ENCODE results near the gene ACSL3.

The ACSL3 gene

DNA sequence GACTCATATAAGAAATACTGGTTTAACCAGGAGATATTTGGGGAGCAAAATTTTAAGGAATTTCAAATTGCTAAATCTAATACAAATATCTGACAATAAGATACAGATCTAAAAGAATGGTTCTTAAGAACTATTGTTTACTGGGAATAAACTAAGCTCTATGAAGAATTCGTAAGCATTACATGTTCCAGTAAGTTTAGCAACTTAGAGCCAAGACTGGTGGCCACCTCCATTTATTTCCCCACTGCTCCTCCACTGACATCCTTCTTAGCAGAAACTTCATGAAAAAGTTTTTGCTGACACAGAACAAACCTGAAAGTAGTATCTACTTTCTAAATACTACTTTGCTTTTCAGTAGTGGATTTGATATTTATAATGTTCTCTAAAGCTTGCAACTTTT lies 83.0 kb downstream of the ACSL3 start:
- Histone ChIP-seq H3K9ac (ENCODE audit: low read depth, low read length, poor library complexity, severe bottlenecking) (no peak overlapping the region), H3K79me2 (ENCODE audit: insufficient read depth, low read length) (no peaks in the 10 kb centered on the region), H2AFZ (ENCODE audit: low read length) (no peak overlapping the region), H3K27me3 (ENCODE audit: insufficient read depth, low read length, poor library complexity, severe bottlenecking) (no peaks in the 10 kb centered on the region), H3K9me2 (replicated peaks; ENCODE audit: low read depth, low read length) (no peaks in the 10 kb centered on the region), H4K20me1 (ENCODE audit: insufficient read depth, low read length, poor library complexity, severe bottlenecking) (peaks cover 5% of the 10 kb centered on the region), H3F3A (ENCODE audit: low read depth) (no peaks in the 10 kb centered on the region), H3K9me3 (ENCODE audit: insufficient read depth, low read depth, low read length) (no peaks in the 10 kb centered on the region), H3K4me3 (ENCODE audit: low read length, poor library complexity, severe bottlenecking) (no peak overlapping the region), H3K4me1 (ENCODE audit: insufficient read depth, low read length, poor library complexity, severe bottlenecking) (no peaks in the 10 kb centered on the region), H3K4me2 (ENCODE audit: low read depth, low read length, poor library complexity, severe bottlenecking) (no peak overlapping the region), H3K36me3 (ENCODE audit: insufficient read depth, low read length) (peaks cover 19% of the 10 kb centered on the region; the same call in 1 of the 2 replicates)
- TF ChIP-seq, protein P1, sequence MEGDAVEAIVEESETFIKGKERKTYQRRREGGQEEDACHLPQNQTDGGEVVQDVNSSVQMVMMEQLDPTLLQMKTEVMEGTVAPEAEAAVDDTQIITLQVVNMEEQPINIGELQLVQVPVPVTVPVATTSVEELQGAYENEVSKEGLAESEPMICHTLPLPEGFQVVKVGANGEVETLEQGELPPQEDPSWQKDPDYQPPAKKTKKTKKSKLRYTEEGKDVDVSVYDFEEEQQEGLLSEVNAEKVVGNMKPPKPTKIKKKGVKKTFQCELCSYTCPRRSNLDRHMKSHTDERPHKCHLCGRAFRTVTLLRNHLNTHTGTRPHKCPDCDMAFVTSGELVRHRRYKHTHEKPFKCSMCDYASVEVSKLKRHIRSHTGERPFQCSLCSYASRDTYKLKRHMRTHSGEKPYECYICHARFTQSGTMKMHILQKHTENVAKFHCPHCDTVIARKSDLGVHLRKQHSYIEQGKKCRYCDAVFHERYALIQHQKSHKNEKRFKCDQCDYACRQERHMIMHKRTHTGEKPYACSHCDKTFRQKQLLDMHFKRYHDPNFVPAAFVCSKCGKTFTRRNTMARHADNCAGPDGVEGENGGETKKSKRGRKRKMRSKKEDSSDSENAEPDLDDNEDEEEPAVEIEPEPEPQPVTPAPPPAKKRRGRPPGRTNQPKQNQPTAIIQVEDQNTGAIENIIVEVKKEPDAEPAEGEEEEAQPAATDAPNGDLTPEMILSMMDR (conservative IDR thresholded peaks at IDR 0.05; ENCODE audit: low read length) = no peak
- TF ChIP-seq EZH2phosphoT487 (IDR thresholded peaks at IDR 0.05; ENCODE audit: borderline replicate concordance) = no peak

DNA sequence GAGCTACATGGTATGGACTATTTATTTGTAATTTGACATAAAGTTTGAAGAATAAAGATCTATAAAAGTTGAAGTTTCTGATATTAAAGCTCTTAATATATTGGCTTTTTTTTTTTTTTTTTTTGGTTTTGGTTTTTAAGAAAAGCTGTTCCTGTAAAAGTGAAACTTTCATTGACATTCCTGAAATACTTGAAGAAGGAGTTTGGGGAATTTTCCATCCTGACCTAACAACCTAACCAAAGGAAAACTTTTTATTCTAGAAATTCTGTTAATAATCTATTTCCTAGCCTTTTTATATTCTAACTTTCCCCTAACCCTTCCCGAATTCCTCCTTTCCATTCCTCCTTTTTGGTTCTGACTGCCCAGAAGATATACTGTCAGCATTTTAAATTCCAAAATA lies 83.7 kb downstream of the ACSL3 start:
- no peak overlapping the region for H3K4me3 ChIP-seq (ENCODE audit: low read length, poor library complexity, severe bottlenecking)
- TF ChIP-seq EZH2phosphoT487 (IDR thresholded peaks at IDR 0.05; ENCODE audit: borderline replicate concordance) = no peak
- TF ChIP-seq, protein P1 (conservative IDR thresholded peaks at IDR 0.05; ENCODE audit: low read length) = no peak
- H4K20me1 ChIP-seq (ENCODE audit: insufficient read depth, low read length, poor library complexity, severe bottlenecking) = peaks cover 2% of the 10 kb centered on the region
- no peaks in the 10 kb centered on the region for H3K79me2 ChIP-seq (ENCODE audit: insufficient read depth, low read length)
- no peaks in the 10 kb centered on the region for H3K4me1 ChIP-seq (ENCODE audit: insufficient read depth, low read length, poor library complexity, severe bottlenecking)
- H2AFZ ChIP-seq (ENCODE audit: low read length) = no peak overlapping the region
- H3K9me3 ChIP-seq (ENCODE audit: insufficient read depth, low read depth, low read length) = no peaks in the 10 kb centered on the region
- no peaks in the 10 kb centered on the region for H3K9me2 ChIP-seq (replicated peaks; ENCODE audit: low read depth, low read length)
- peaks cover 16% of the 10 kb centered on the region; the same call in 1 of the 2 replicates for H3K36me3 ChIP-seq (ENCODE audit: insufficient read depth, low read length)
- H3F3A ChIP-seq (ENCODE audit: low read depth) = no peaks in the 10 kb centered on the region
- H3K27me3 ChIP-seq (ENCODE audit: insufficient read depth, low read length, poor library complexity, severe bottlenecking) = no peaks in the 10 kb centered on the region
- H3K9ac ChIP-seq (ENCODE audit: low read depth, low read length, poor library complexity, severe bottlenecking) = no peak overlapping the region
- no peak overlapping the region for H3K4me2 ChIP-seq (ENCODE audit: low read depth, low read length, poor library complexity, severe bottlenecking)

DNA sequence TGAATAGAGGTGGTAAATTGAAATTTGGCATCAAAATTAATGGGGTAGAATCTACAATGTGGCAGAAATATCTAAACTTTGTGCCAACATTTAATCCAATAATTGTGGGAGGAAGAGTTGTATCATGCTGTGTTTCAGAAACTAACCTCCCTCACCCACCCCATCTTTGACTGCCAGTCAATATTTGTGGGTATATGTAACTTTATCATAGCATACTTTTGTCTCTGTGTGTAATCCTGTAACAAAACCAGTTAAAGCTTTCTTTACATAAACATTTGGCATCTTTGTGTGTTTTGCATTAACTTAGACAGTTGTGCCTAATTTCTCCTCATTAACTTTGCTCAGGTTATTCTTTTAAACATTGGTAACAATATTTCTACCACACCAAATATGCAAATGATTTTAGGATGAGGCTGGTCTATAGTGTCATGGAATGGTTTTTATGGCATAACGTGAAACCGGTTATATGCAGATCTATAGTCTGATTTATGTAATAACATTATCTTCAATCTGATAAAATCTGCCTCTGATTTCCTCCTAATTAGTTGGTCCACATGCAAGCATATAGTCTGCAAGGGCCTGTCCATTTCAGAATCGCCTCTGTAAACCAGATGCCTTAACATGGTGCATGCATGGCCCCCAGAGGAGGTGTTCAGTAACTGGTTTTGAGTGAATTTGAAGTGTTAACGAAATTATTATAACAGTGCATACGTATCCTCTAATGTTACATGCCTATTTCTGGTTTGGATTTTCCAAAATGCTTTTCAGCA lies 84.3 kb downstream of the ACSL3 start:
- no peak for TF ChIP-seq EZH2phosphoT487 (IDR thresholded peaks at IDR 0.05; ENCODE audit: borderline replicate concordance)
- TF ChIP-seq, protein P1 (conservative IDR thresholded peaks at IDR 0.05; ENCODE audit: low read length) = no peak
- Histone ChIP-seq H3K79me2 (ENCODE audit: insufficient read depth, low read length) (no peaks in the 10 kb centered on the region), H3K4me2 (ENCODE audit: low read depth, low read length, poor library complexity, severe bottlenecking) (no peak overlapping the region), H3K9me2 (replicated peaks; ENCODE audit: low read depth, low read length) (no peaks in the 10 kb centered on the region), H3K36me3 (ENCODE audit: insufficient read depth, low read length) (peaks cover 15% of the 10 kb centered on the region; the same call in 1 of the 2 replicates), H2AFZ (ENCODE audit: low read length) (no peak overlapping the region), H3K4me1 (ENCODE audit: insufficient read depth, low read length, poor library complexity, severe bottlenecking) (no peaks in the 10 kb centered on the region), H4K20me1 (ENCODE audit: insufficient read depth, low read length, poor library complexity, severe bottlenecking) (no peaks in the 10 kb centered on the region), H3K27me3 (ENCODE audit: insufficient read depth, low read length, poor library complexity, severe bottlenecking) (no peaks in the 10 kb centered on the region), H3K4me3 (ENCODE audit: low read length, poor library complexity, severe bottlenecking) (no peak overlapping the region), H3K9me3 (ENCODE audit: insufficient read depth, low read depth, low read length) (no peaks in the 10 kb centered on the region), H3K9ac (ENCODE audit: low read depth, low read length, poor library complexity, severe bottlenecking) (no peak overlapping the region), H3F3A (ENCODE audit: low read depth) (no peaks in the 10 kb centered on the region)

Measured in Loucy (cell line).